A673 (cell line): Measurements from ENCODE around the gene GAS2L2. TPM values are rescaled to one million over a fixed set of nuclear protein-coding genes. Genes with fewer than 3 reads are reported as not detected.

Experiments used
- BruUV-seq: library from RNA; stranded (reverse); fragments of 400-500 nt; replicated peaks from 2 replicates; lab custom pipeline; 2021; lab: Mats Ljungman, UMichigan
- CTCF ChIA-PET: fragments of 300-600 bp; sonication (Branson Sonifier 250); formaldehyde crosslinking; loops from one replicate; lab custom pipeline; 2022; ENCODE audit warnings: antibody characterized with exemption; lab: Charles Lee
- POLR2A ChIA-PET: fragments of 300-600 bp; sonication (Branson Sonifier 250); formaldehyde crosslinking; loops from one replicate; lab custom pipeline; 2022; ENCODE audit warnings: antibody characterized with exemption; ENCODE audit not compliant: low non-redundant PET; lab: Charles Lee
- DNase-seq: peaks from one replicate; pipeline ENCODE4 v3.0.0-alpha.2; 2015; ENCODE audit warnings: low spot score
- H3K27ac ChIP-seq: fragments of 200-600 bp; sonication (generic); 2 replicates; pipeline ENCODE4 v1.5.1; 2016; ENCODE audit warnings: mixed run types, low read depth, mild to moderate bottlenecking, mixed read lengths, antibody characterized with exemption, low read length; ENCODE audit not compliant: poor library complexity, severe bottlenecking
- H3K27me3 ChIP-seq: fragments of 200-600 bp; sonication (generic); replicated peaks from 2 replicates; pipeline ENCODE4 v1.6.1; 2017; ENCODE audit warnings: mixed run types, low read depth, mild to moderate bottlenecking, mixed read lengths, antibody characterized with exemption, low read length; ENCODE audit not compliant: insufficient read depth, poor library complexity
- H3K36me3 ChIP-seq: fragments of 200-600 bp; sonication (generic); 2 replicates; pipeline ENCODE4 v1.6.1; 2016; ENCODE audit warnings: mixed run types, mild to moderate bottlenecking, mixed read lengths, antibody characterized with exemption, low read length; ENCODE audit not compliant: insufficient read depth, poor library complexity, severe bottlenecking
- H3K4me1 ChIP-seq: fragments of 200-600 bp; sonication (generic); 2 replicates; pipeline ENCODE4 v1.6.1; 2017; ENCODE audit warnings: mixed run types, mild to moderate bottlenecking, mixed read lengths, antibody characterized with exemption, low read length; ENCODE audit not compliant: insufficient read depth, poor library complexity, severe bottlenecking
- H3K4me3 ChIP-seq: fragments of 200-600 bp; sonication (generic); 2 replicates; pipeline ENCODE4 v1.5.1; 2016; ENCODE audit warnings: low read depth, mixed run types, mild to moderate bottlenecking, mixed read lengths, low read length; ENCODE audit not compliant: poor library complexity, severe bottlenecking
- H3K9me3 ChIP-seq: fragments of 200-600 bp; sonication (generic); 2 replicates; pipeline ENCODE4 v1.6.1; 2016; ENCODE audit warnings: mixed run types, low read depth, mild to moderate bottlenecking, mixed read lengths, antibody characterized with exemption, low read length; ENCODE audit not compliant: poor library complexity, severe bottlenecking
- CTCF ChIP-seq: fragments of 300-800, 200-600 bp; sonication (generic); conservative IDR thresholded peaks from 2 replicates; pipeline ENCODE4 v1.5.1; 2017; ENCODE audit warnings: low read depth, mild to moderate bottlenecking, antibody characterized with exemption, low read length, moderate library complexity, mixed read lengths
- EZH2 ChIP-seq: fragments of 200-600 bp; sonication (generic); IDR thresholded peaks from 2 replicates; pipeline ENCODE4 v1.6.1; 2017; ENCODE audit warnings: borderline replicate concordance, low read depth, mild to moderate bottlenecking, mixed read lengths, antibody characterized with exemption, low read length; ENCODE audit not compliant: poor library complexity, severe bottlenecking
- intact Hi-C: fragments of 100-400 bp; cut with micrococcal nuclease; formaldehyde crosslinking; loops from one replicate; pipeline ENCODE4 v1.10.0; 2022; ENCODE audit not compliant: unreplicated experiment
- total RNA-seq: library from RNA; stranded (reverse); gene quantifications from 2 replicates; pipeline ENCODE4 v1.2.3, GENCODE V29; 2021

Gene GAS2L2
- total RNA-seq, 1 experiment from 2014 or later = not detected

- POLR2A ChIA-PET = no interaction called here
- Histone ChIP-seq H3K9me3 (no peaks in the 10 kb centered on the region), H3K27ac (no peak overlapping the region), H3K4me1 (no peaks in the 10 kb centered on the region), H3K4me3 (no peak overlapping the region), H3K36me3 (no peaks in the 10 kb centered on the region), H3K27me3 (no peaks in the 10 kb centered on the region)
- DNase-seq = no peak
- TF ChIP-seq EZH2 = no peak
- no peak for TF ChIP-seq CTCF
- BruUV-seq = no TSS peak
- intact Hi-C loops = no loop called here
- CTCF ChIA-PET = no interaction called here
Measured at GRCh38 chr17:35791681-35792350, 38.8 kb upstream of the GAS2L2 start.

GRCh38 chr17:35790841-35791240, 37.8 kb upstream of the GAS2L2 start:
- Histone ChIP-seq H3K4me1 (no peaks in the 10 kb centered on the region), H3K36me3 (no peaks in the 10 kb centered on the region), H3K27me3 (no peaks in the 10 kb centered on the region), H3K27ac (no peak overlapping the region), H3K9me3 (no peaks in the 10 kb centered on the region), H3K4me3 (no peak overlapping the region)
- ChIA-PET CTCF (no interaction called here), POLR2A (no interaction called here)
- DNase-seq = no peak
- no TSS peak for BruUV-seq
- intact Hi-C loops = no loop called here
- TF ChIP-seq CTCF = no peak
- TF ChIP-seq EZH2 = no peak

- Histone ChIP-seq H3K27ac (no peak overlapping the region), H3K36me3 (no peaks in the 10 kb centered on the region), H3K9me3 (no peaks in the 10 kb centered on the region), H3K27me3 (no peaks in the 10 kb centered on the region), H3K4me3 (no peak overlapping the region), H3K4me1 (no peaks in the 10 kb centered on the region)
- TF ChIP-seq EZH2 (no peak), CTCF (no peak)
- no peak for DNase-seq
- ChIA-PET POLR2A (no interaction called here), CTCF (no interaction called here)
- intact Hi-C loops = no loop called here
- BruUV-seq = no TSS peak
Measured at GRCh38 chr17:35788477-35789368, 35.7 kb upstream of the GAS2L2 start.
